Colonic mucosa (tissue), 4 donors: ENCODE data around the gene ABHD2. TPM values are rescaled to one million over a fixed set of nuclear protein-coding genes. Genes with fewer than 3 reads are reported as not detected.

Experiments used
- DNase-seq: peaks from one replicate; pipeline ENCODE4 v3.0.0-alpha.2; 2020
- H3K27ac ChIP-seq: fragments of 200-600 bp; one replicate; pipeline ENCODE4 v1.8.0; 2021
- H3K27me3 ChIP-seq: fragments of 200-600 bp; one replicate; pipeline ENCODE4 v1.8.0; 2021
- H3K36me3 ChIP-seq: fragments of 200-600 bp; one replicate; pipeline ENCODE4 v1.8.0; 2021
- H3K4me1 ChIP-seq: fragments of 200-600 bp; one replicate; pipeline ENCODE4 v1.8.0; 2021; ENCODE audit warnings: mild to moderate bottlenecking
- H3K4me3 ChIP-seq: fragments of 200-600 bp; one replicate; pipeline ENCODE4 v1.8.0; 2021
- H3K9ac ChIP-seq, 2 donors: one replicate each; pipeline ENCODE4 v1.7.0; 2013; ENCODE audit warnings: control low read depth in 2 of 2, low read depth in 2 of 2, low read length in 2 of 2
- H3K9me3 ChIP-seq: fragments of 200-600 bp; one replicate; pipeline ENCODE4 v1.8.0; 2021
- intact Hi-C: fragments of 100-400 bp; cut with DNase I; formaldehyde crosslinking; loops from one replicate; pipeline ENCODE4 v1.14.1; 2022
- total RNA-seq, 2 donors: library from RNA; stranded (reverse); fragmentation: NEBNext Ultra II Directional in 1 of 2; extraction: Animal tissue kit (Norgen Biotek cat#: 25700) in 1 of 2; gene quantifications; one replicate each; pipeline ENCODE4 v1.2.1, GENCODE V29; 2021
- TF ChIP-seq, protein P1 (sequence below): fragments of 200-600 bp; IDR thresholded peaks from one replicate; pipeline ENCODE4 v1.8.0; 2022; ENCODE audit warnings: antibody characterized with exemption, mild to moderate bottlenecking
- donor health status: healthy.
- donor health status: DM: no; HTN: no; CAD: no.
- donor health status: DM: no; HTN: no; CAD: no.

The ABHD2 gene
- total RNA-seq, 2 donors from 2014 or later = 71.5 to 86.7 TPM

DNA sequence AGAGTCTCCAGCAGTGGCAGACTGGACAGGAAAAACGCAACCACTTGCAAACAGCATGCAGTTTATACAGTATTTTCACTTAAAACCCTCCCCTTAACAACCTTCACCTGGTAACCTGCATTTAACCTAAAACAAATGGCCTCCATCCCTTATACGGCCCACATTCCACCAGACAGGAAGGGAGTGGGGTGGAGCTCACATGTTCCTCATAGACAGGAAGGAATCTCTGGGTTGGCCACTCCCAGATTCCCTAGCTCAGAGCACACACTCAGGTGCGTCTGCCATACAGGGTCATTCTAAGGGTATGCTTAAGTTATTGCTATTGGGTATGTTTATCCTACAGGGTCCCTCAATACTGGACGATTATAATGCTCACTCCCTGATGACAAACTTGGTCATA is 16.8 kb upstream of the ABHD2 start:
- Histone ChIP-seq H3K27me3 (no peaks in the 10 kb centered on the region), H3K9me3 (no peaks in the 10 kb centered on the region), H3K9ac (no peak overlapping the region), H3K27ac (no peak overlapping the region), H3K36me3 (no peaks in the 10 kb centered on the region), H3K4me1 (no peaks in the 10 kb centered on the region), H3K4me3 (no peak overlapping the region)
- TF ChIP-seq, protein P1, sequence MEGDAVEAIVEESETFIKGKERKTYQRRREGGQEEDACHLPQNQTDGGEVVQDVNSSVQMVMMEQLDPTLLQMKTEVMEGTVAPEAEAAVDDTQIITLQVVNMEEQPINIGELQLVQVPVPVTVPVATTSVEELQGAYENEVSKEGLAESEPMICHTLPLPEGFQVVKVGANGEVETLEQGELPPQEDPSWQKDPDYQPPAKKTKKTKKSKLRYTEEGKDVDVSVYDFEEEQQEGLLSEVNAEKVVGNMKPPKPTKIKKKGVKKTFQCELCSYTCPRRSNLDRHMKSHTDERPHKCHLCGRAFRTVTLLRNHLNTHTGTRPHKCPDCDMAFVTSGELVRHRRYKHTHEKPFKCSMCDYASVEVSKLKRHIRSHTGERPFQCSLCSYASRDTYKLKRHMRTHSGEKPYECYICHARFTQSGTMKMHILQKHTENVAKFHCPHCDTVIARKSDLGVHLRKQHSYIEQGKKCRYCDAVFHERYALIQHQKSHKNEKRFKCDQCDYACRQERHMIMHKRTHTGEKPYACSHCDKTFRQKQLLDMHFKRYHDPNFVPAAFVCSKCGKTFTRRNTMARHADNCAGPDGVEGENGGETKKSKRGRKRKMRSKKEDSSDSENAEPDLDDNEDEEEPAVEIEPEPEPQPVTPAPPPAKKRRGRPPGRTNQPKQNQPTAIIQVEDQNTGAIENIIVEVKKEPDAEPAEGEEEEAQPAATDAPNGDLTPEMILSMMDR = no peak
- intact Hi-C loops = no loop called here
- no peak for DNase-seq

- Histone ChIP-seq H3K9ac (no peak overlapping the region), H3K27me3 (no peaks in the 10 kb centered on the region), H3K9me3 (no peaks in the 10 kb centered on the region), H3K4me1 (no peaks in the 10 kb centered on the region), H3K36me3 (no peaks in the 10 kb centered on the region), H3K27ac (no peak overlapping the region), H3K4me3 (no peak overlapping the region)
- intact Hi-C loops = no loop called here
- DNase-seq = no peak
- TF ChIP-seq, protein P1 = no peak
Measured at GRCh38 chr15:89072277-89072869, 15.9 kb upstream of the ABHD2 start.

GRCh38 chr15:89074402-89075012 is 13.7 kb upstream of the ABHD2 start:
- intact Hi-C loops = no loop called here
- no peaks in the 10 kb centered on the region for H3K9me3 ChIP-seq
- TF ChIP-seq, protein P1 = no peak
- no peaks in the 10 kb centered on the region for H3K36me3 ChIP-seq
- no peak overlapping the region for H3K9ac ChIP-seq
- H3K4me1 ChIP-seq = no peaks in the 10 kb centered on the region
- no peak for DNase-seq
- no peak overlapping the region for H3K4me3 ChIP-seq
- H3K27ac ChIP-seq = no peak overlapping the region
- no peaks in the 10 kb centered on the region for H3K27me3 ChIP-seq

- no peaks in the 10 kb centered on the region for H3K4me1 ChIP-seq
- intact Hi-C loops = no loop called here
- no peaks in the 10 kb centered on the region for H3K9me3 ChIP-seq
- H3K9ac ChIP-seq = no peak overlapping the region
- H3K27me3 ChIP-seq = no peaks in the 10 kb centered on the region
- no peak for DNase-seq
- H3K36me3 ChIP-seq = no peaks in the 10 kb centered on the region
- TF ChIP-seq, protein P1 = no peak
- H3K4me3 ChIP-seq = no peak overlapping the region
- H3K27ac ChIP-seq = no peak overlapping the region
Measured at GRCh38 chr15:89075101-89075640, 13.1 kb upstream of the ABHD2 start.

- intact Hi-C loops = no loop called here
- Histone ChIP-seq H3K27ac (no peak overlapping the region), H3K27me3 (no peaks in the 10 kb centered on the region), H3K4me3 (no peak overlapping the region), H3K36me3 (no peaks in the 10 kb centered on the region), H3K9ac (no peak overlapping the region), H3K9me3 (no peaks in the 10 kb centered on the region), H3K4me1 (no peaks in the 10 kb centered on the region)
- TF ChIP-seq, protein P1 = no peak
- DNase-seq = no peak
Measured at GRCh38 chr15:89075846-89076245, 12.4 kb upstream of the ABHD2 start.
